ENCODE data around the gene CAST.
"Not testable (repeated sequence)": the region's sequence is repeated elsewhere in the genome, so short reads cannot be mapped to it uniquely, and the experiment has no call there.

CAST gene

DNA sequence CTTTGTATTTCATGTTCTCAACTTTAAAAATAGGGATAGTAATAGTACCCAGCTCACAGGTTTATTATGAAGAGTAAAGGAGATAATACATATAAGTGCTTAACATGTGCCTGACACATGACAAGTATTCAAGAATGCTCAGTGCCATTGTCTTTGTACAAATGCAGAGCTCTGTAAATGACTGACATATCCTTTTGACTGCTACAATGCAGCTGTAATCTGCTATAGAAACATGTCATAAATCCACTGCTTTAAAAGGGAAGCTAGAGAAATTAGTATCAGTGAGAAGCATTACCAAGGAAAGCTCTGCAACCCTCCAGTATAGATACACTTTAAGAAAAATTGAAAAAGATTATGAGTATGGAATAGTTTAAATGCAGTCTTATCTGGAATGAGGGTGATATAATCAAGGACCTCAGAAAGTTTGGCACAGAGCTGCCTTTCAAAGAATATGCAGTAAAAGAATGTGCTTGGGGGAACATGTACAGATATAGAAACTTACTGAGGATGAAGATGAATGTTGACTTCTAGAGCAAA, 127.7 kb downstream of the CAST start:
- no peak overlapping the region for H3K27ac ChIP-seq
- TF ChIP-seq, protein P1, sequence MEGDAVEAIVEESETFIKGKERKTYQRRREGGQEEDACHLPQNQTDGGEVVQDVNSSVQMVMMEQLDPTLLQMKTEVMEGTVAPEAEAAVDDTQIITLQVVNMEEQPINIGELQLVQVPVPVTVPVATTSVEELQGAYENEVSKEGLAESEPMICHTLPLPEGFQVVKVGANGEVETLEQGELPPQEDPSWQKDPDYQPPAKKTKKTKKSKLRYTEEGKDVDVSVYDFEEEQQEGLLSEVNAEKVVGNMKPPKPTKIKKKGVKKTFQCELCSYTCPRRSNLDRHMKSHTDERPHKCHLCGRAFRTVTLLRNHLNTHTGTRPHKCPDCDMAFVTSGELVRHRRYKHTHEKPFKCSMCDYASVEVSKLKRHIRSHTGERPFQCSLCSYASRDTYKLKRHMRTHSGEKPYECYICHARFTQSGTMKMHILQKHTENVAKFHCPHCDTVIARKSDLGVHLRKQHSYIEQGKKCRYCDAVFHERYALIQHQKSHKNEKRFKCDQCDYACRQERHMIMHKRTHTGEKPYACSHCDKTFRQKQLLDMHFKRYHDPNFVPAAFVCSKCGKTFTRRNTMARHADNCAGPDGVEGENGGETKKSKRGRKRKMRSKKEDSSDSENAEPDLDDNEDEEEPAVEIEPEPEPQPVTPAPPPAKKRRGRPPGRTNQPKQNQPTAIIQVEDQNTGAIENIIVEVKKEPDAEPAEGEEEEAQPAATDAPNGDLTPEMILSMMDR (conservative IDR thresholded peaks at IDR 0.05) = no peak

DNA sequence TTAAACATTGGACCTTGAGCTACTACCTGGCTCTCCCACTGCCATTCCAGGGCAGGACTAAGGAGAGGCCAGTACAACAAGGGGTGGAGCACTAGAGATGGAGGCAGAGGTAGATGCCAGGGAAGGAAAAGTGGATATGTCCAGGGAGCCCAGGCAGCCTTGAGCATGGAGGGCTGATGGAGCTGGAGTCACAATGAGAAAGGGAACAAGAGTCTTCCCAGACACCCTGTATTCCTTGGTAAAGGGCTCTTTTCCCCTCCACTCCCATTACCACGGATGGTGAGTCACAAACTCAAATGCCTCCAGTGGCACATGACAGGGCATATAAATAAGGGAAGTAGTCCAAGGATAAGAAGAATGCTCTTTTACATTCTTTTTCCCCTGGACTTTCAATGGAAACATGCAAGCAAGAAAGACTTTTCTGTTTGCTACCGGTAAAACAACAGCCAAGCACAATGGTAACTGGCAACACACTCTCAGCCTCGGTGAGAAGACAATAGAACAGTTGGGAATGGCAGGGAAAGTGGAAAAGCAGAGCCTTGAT, 128.9 kb downstream of the CAST start:
- TF ChIP-seq, protein P1 (conservative IDR thresholded peaks at IDR 0.05) = no peak
- H3K27ac ChIP-seq = no peak overlapping the region

DNA sequence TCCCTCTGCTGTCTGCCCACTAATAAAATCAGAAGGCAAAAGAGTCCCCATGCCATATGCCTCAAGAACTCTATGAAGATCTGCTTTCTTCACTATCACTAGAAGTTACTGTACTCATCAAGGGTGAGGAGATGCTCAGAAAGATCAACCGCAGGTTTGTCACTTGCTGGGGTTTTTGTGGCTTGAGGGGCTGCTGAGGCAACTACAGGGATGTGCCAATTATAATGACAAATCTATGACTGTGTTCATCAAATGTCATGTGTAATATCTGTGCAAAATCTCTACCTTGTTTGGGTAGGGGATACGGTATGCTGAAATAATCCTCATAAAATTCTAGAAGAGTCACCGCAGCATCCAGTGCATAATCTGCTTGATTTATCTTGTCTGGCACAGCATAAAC, 132.6 kb downstream of the CAST start:
- TF ChIP-seq, protein P1 (conservative IDR thresholded peaks at IDR 0.05) = no peak
- H3K27ac ChIP-seq = no peak overlapping the region

DNA sequence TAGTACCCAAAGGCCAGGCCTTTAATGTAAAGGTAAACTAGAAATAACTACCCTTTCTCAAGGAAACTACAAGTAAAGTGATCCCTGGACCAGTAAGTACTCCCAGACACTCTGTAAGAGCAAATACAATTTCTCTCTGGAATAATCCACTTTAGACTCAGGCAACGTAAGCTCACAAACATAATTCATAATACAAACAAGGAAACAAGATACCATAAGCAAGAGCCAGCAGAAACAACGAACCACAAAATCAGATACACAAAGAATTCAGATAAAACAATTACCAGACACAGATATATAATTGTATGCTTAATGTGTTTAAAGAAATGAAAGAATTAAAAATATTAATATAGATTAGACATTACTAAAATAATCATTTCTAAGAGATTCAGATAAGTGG, 133.4 kb downstream of the CAST start:
- TF ChIP-seq, protein P1 (conservative IDR thresholded peaks at IDR 0.05) = no peak
- no peak overlapping the region for H3K27ac ChIP-seq

DNA sequence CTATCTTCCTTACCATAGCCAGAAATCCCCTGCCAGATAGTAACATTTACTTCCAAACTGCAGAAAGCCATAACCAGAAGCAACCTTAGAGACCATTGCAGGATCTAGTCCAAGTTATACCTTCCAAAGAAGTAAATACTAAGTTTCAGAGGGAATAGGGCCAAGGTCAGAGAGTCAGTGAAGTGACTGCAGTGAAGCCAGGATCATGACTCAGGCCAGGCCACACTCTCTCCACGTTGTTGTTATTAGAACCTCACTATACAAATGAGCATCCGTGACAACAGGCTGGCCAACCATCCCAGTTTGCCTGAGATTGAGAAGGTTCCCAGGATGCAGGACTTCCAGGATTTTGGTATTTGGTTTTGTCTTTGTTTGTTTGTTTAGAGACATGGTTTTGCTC, 134.3 kb downstream of the CAST start:
- H3K27ac ChIP-seq = no peak overlapping the region
- TF ChIP-seq, protein P1 (conservative IDR thresholded peaks at IDR 0.05) = no peak

DNA sequence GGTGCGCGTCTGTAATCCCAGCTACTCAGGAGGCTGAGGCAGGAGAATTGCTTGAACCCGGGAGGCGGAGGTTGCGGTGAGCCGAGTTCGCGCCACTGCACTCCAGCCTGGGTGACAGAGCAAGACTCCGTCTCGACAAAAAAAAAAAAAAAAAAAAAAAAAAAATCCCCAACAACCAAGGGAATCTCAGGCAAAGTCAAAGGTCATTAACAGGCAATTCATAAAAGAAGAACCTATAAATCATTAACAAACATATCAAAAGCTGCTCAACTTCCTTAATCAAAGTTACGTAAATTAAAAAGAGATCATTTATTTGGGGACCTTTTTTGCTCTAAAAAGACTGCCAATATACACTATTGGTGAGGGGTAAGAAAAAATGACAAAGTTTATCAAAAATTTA, 139.5 kb downstream of the CAST start:
- H3K27ac ChIP-seq = not testable (repeated sequence)

DNA sequence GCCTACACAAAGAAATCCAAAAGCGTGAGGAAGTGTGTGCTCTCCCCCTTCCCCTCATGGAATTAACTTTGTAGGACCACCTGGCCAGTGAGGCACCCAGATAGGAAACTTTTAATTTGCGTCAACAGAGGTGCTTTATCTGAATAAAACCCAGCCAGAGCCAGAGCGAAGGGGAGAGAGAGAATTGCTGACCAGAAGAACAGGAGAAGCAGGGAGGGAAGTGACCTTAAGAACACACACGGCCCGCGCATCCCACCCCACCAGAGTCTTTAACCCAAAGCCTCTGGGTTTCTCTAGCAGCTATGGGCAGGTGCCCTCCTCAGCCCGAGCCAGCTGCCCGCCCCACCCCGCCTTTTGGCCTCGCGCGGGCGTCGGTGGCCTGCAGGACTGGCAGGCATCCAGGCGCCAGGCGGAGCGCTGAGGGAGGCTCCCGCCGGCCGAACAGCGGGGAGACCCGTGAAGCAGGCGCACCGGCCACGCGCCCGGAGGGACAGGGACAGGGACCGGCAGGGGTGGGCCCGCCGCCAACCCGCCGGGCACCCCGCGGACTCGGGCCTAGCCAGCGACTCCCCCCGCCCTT, 145.0 kb downstream of the CAST start:
- peak overlapping the region; percentile 99 for H3K27ac ChIP-seq
- TF ChIP-seq, protein P1 (conservative IDR thresholded peaks at IDR 0.05) = no peak

DNA sequence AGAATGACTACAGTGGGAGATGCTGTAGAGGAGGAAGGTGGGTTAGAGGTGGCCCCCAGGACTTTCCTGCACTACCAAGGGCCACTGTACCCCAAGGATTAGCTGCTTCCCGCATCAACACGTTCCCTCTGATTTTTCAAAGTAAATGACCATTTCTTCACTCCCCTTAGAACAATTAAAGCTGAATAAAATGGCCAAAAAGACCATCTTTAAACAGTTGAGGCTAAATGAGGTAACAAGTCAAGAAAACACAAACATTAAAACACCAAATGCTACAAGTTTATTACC, 146.3 kb downstream of the CAST start:
- TF ChIP-seq, protein P1 (conservative IDR thresholded peaks at IDR 0.05) = no peak
- H3K27ac ChIP-seq = peak overlapping the region; percentile 99

Measured in VCaP (cell line).